ENCODE measurements around the gene EFL1. TPM values are rescaled to one million over a fixed set of nuclear protein-coding genes. Genes with fewer than 3 reads are reported as not detected.
A peak's percentile ranks its signal among the peaks of the same experiment; 100 is the strongest.

EFL1 gene
- total and polyA plus RNA-seq, 2 donors (not counting 1 experiment from before 2014, with no cell fraction given): 19.1 to 29.9 TPM

- Histone ChIP-seq H3K9ac (ENCODE audit: insufficient read depth, low read length) (no peak overlapping the region), H2AFZ (ENCODE audit: low read length) (no peak overlapping the region)
Measured at GRCh38 chr15:82177291-82178010, 85.1 kb downstream of the EFL1 start.

GRCh38 chr15:82176542-82176941 lies 86.0 kb downstream of the EFL1 start:
- DNase-seq (ENCODE audit: low read depth in 2 of 2): no peak
- H4K20me1 ChIP-seq (ENCODE audit: control insufficient read depth, extremely low read depth, insufficient read depth, low read length): no peaks in the 10 kb centered on the region
- TF ChIP-seq CTCF (conservative IDR thresholded peaks at IDR 0.05 in 1 of 2, IDR thresholded peaks at IDR 0.05 in 1 of 2; ENCODE audit: low read depth in 1 of 2, low read length in 2 of 2): no peak
- TF ChIP-seq EZH2 (IDR thresholded peaks at IDR 0.05; ENCODE audit: low read length, missing control alignments): no peak
- no peaks in the 10 kb centered on the region for H3K9me3 ChIP-seq (ENCODE audit: control insufficient read depth, insufficient read depth, low read depth, low read length)
- H3K9ac ChIP-seq (ENCODE audit: insufficient read depth, low read length): no peak overlapping the region
- peaks cover 13% of the 10 kb centered on the region for H3K4me1 ChIP-seq (ENCODE audit: control insufficient read depth, extremely low read depth, insufficient read depth, low read length)
- no peak overlapping the region for H3K4me2 ChIP-seq (ENCODE audit: extremely low read depth, insufficient read depth, low read length)
- H3K36me3 ChIP-seq (ENCODE audit: control insufficient read depth, insufficient read depth, low read length): no peaks in the 10 kb centered on the region
- H3K27me3 ChIP-seq (ENCODE audit: control insufficient read depth, insufficient read depth, low read length): no peaks in the 10 kb centered on the region
- no peaks in the 10 kb centered on the region for H3K79me2 ChIP-seq (ENCODE audit: control insufficient read depth, insufficient read depth, low read length)
- H3K4me3 ChIP-seq (replicated peaks in 1 of 4; ENCODE audit: control extremely low read depth in 1 of 4, insufficient read depth in 1 of 4, low read depth in 3 of 4, low read length in 4 of 4): no peak overlapping the region
- H3K27ac ChIP-seq (ENCODE audit: insufficient read depth, low read length): no peak overlapping the region
- no peak overlapping the region for H2AFZ ChIP-seq (ENCODE audit: low read length)

More at GRCh38 chr15:82177291-82178010, 85.1 kb downstream of the EFL1 start:
- Histone ChIP-seq H4K20me1 (ENCODE audit: control insufficient read depth, extremely low read depth, insufficient read depth, low read length) (no peaks in the 10 kb centered on the region), H3K36me3 (ENCODE audit: control insufficient read depth, insufficient read depth, low read length) (no peaks in the 10 kb centered on the region), H3K79me2 (ENCODE audit: control insufficient read depth, insufficient read depth, low read length) (no peaks in the 10 kb centered on the region), H3K27ac (ENCODE audit: insufficient read depth, low read length) (peak overlapping the region; percentile 49), H3K4me1 (ENCODE audit: control insufficient read depth, extremely low read depth, insufficient read depth, low read length) (peaks cover 13% of the 10 kb centered on the region), H3K4me3 (replicated peaks in 1 of 4; ENCODE audit: control extremely low read depth in 1 of 4, insufficient read depth in 1 of 4, low read depth in 3 of 4, low read length in 4 of 4) (no peak overlapping the region), H3K27me3 (ENCODE audit: control insufficient read depth, insufficient read depth, low read length) (no peaks in the 10 kb centered on the region), H3K4me2 (ENCODE audit: extremely low read depth, insufficient read depth, low read length) (peak overlapping the region; percentile 57), H3K9me3 (ENCODE audit: control insufficient read depth, insufficient read depth, low read depth, low read length) (no peaks in the 10 kb centered on the region)
- TF ChIP-seq CTCF (conservative IDR thresholded peaks at IDR 0.05 in 1 of 2, IDR thresholded peaks at IDR 0.05 in 1 of 2; ENCODE audit: low read depth in 1 of 2, low read length in 2 of 2) (no peak), EZH2 (IDR thresholded peaks at IDR 0.05; ENCODE audit: low read length, missing control alignments) (no peak)
- DNase-seq (ENCODE audit: low read depth in 2 of 2): peak; percentile 62 to 89

- H3K27me3 ChIP-seq (ENCODE audit: control insufficient read depth, insufficient read depth, low read length): no peaks in the 10 kb centered on the region
- no peaks in the 10 kb centered on the region for H3K9me3 ChIP-seq (ENCODE audit: control insufficient read depth, insufficient read depth, low read depth, low read length)
- H3K4me2 ChIP-seq (ENCODE audit: extremely low read depth, insufficient read depth, low read length): no peak overlapping the region
- TF ChIP-seq CTCF (conservative IDR thresholded peaks at IDR 0.05 in 1 of 2, IDR thresholded peaks at IDR 0.05 in 1 of 2; ENCODE audit: low read depth in 1 of 2, low read length in 2 of 2) (no peak), EZH2 (IDR thresholded peaks at IDR 0.05; ENCODE audit: low read length, missing control alignments) (no peak)
- no peak overlapping the region for H3K9ac ChIP-seq (ENCODE audit: insufficient read depth, low read length)
- DNase-seq (ENCODE audit: low read depth in 2 of 2): peak in 1 of 2 donors; percentile 84
- H3K27ac ChIP-seq (ENCODE audit: insufficient read depth, low read length): no peak overlapping the region
- no peak overlapping the region for H3K4me3 ChIP-seq (replicated peaks in 1 of 4; ENCODE audit: control extremely low read depth in 1 of 4, insufficient read depth in 1 of 4, low read depth in 3 of 4, low read length in 4 of 4)
- H2AFZ ChIP-seq (ENCODE audit: low read length): no peak overlapping the region
- H4K20me1 ChIP-seq (ENCODE audit: control insufficient read depth, extremely low read depth, insufficient read depth, low read length): no peaks in the 10 kb centered on the region
- no peaks in the 10 kb centered on the region for H3K36me3 ChIP-seq (ENCODE audit: control insufficient read depth, insufficient read depth, low read length)
- H3K79me2 ChIP-seq (ENCODE audit: control insufficient read depth, insufficient read depth, low read length): no peaks in the 10 kb centered on the region
- peaks cover 13% of the 10 kb centered on the region for H3K4me1 ChIP-seq (ENCODE audit: control insufficient read depth, extremely low read depth, insufficient read depth, low read length)
Measured at GRCh38 chr15:82174471-82175235, 87.9 kb downstream of the EFL1 start.

Data from fibroblast of lung (primary cell).